Psoas muscle (tissue), 8 donors: ENCODE results near the gene TBX3. TPM values are rescaled to one million over a fixed set of nuclear protein-coding genes. Genes with fewer than 3 reads are reported as not detected.

Experiments
- ATAC-seq, 4 donors: fragments of 200-7000 bp; cut with Tn5 transposase; one replicate each; pipeline ENCODE4 v1.9.1; 2020; ENCODE audit warnings: moderate library complexity in 3 of 4, mild to moderate bottlenecking in 2 of 4
- DNase-seq, 2 donors: peaks; one replicate each; pipeline ENCODE4 v3.0.0-alpha.2; 2020
- H3K27ac ChIP-seq: fragments of 200-600 bp; one replicate; pipeline ENCODE4 v1.8.0; 2022
- H3K27me3 ChIP-seq, 3 donors: fragments of 200-600 bp in 1 of 3; one replicate each; pipeline versions ENCODE4 v1.6.1 to v1.8.0; 2013 to 2022; ENCODE audit warnings: low read length in 2 of 3, mild to moderate bottlenecking in 2 of 3, moderate library complexity in 1 of 3; ENCODE audit not compliant: insufficient read depth in 3 of 3
- H3K36me3 ChIP-seq, 2 donors: fragments of 200-600 bp in 1 of 2; one replicate each; pipeline versions ENCODE4 v1.6.1 to v1.8.0; 2013 to 2022; ENCODE audit warnings: low read depth in 1 of 2, mild to moderate bottlenecking in 1 of 2, moderate library complexity in 1 of 2; ENCODE audit not compliant: insufficient read depth in 1 of 2
- H3K4me1 ChIP-seq: fragments of 200-600 bp; one replicate; pipeline ENCODE4 v1.8.0; 2022
- H3K4me3 ChIP-seq: fragments of 200-600 bp; one replicate; pipeline ENCODE4 v1.8.0; 2022; ENCODE audit warnings: mild to moderate bottlenecking
- H3K9me3 ChIP-seq: fragments of 200-600 bp; one replicate; pipeline ENCODE4 v1.8.0; 2022
- intact Hi-C, 2 donors: fragments of 100-400 bp; cut with DNase I; formaldehyde crosslinking; loops; one replicate each; pipeline versions ENCODE4 v1.11.0 to v1.14.2; 2022
- polyA plus RNA-seq, 3 donors: library from polyadenylated mRNA; stranded (reverse); fragments of 200-250 nt; gene quantifications; one replicate each; pipeline ENCODE4 v1.2.3, GENCODE V29; 2013
- total RNA-seq, 4 donors: library from RNA; stranded (reverse); fragmentation: NEBNext Ultra II Directional in 2 of 4; extraction: Animal tissue kit (Norgen Biotek cat#: 25700) in 2 of 4; gene quantifications; one replicate each; pipeline versions ENCODE4 v1.2.1 to v1.2.4, GENCODE V29; 2021 to 2023
- TF ChIP-seq, protein P1 (sequence below): fragments of 200-600 bp; IDR thresholded peaks from one replicate; pipeline ENCODE4 v1.8.0; 2022; ENCODE audit warnings: antibody characterized with exemption
- donor health status: healthy with polysubstance abuse.
- donor health status: DM: no; HTN: no; CAD: no; lungs with moderate emphysema.
- donor health status: Bipolar disorder and iron deficiency.
- donor health status: healthy.
- donor health status: DM: yes; HTN: yes; CAD: no.
- donor health status: DM: no; HTN: no; CAD: no.
- donor health status: DM: no; HTN: no; CAD: no.
- donor health status: DM: yes; HTN: yes; CAD: no.

TBX3 gene
- total and polyA plus RNA-seq, 7 donors, result 5.0 to 50.8 (median 15.3) TPM

DNA sequence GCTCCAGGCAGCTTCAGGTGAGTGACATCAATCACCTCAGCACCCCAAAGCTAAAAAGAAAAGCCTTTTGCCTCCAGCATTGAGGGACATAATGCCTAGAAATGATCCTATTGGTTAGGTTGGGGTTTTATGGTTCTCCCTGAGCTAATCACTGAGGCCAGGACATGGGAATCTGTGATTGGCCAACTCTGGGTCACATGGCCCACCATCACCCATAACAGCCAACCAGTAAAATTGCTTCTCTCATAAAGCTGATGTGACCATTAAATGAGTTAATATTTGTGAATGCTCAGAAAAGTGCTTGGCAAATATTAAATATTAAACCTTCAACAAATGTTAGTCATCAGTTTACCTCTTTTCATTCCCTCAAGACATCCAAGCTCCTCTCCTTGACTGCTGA lies 60.2 kb downstream of the TBX3 start:
- H3K27ac ChIP-seq, result no peak overlapping the region
- no peaks in the 10 kb centered on the region for H3K36me3 ChIP-seq
- H3K9me3 ChIP-seq, result no peaks in the 10 kb centered on the region
- no peak overlapping the region for H3K4me3 ChIP-seq
- no peaks in the 10 kb centered on the region for H3K4me1 ChIP-seq
- TF ChIP-seq, protein P1, sequence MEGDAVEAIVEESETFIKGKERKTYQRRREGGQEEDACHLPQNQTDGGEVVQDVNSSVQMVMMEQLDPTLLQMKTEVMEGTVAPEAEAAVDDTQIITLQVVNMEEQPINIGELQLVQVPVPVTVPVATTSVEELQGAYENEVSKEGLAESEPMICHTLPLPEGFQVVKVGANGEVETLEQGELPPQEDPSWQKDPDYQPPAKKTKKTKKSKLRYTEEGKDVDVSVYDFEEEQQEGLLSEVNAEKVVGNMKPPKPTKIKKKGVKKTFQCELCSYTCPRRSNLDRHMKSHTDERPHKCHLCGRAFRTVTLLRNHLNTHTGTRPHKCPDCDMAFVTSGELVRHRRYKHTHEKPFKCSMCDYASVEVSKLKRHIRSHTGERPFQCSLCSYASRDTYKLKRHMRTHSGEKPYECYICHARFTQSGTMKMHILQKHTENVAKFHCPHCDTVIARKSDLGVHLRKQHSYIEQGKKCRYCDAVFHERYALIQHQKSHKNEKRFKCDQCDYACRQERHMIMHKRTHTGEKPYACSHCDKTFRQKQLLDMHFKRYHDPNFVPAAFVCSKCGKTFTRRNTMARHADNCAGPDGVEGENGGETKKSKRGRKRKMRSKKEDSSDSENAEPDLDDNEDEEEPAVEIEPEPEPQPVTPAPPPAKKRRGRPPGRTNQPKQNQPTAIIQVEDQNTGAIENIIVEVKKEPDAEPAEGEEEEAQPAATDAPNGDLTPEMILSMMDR, result no peak
- no peak for DNase-seq
- H3K27me3 ChIP-seq, result no peaks in the 10 kb centered on the region
- no peak for ATAC-seq
- intact Hi-C loops, result no loop called here
